Activated CD8-positive, alpha-beta memory T cell treated with anti-CD3 and anti-CD28 coated beads, Interleukin-2, amount 50 U/mL, for 24 hours (primary cell): ENCODE measurements around the gene F12.

Experiments
- DNase-seq: peaks from one replicate; pipeline ENCODE4 v3.0.0-alpha.2; 2020; ENCODE audit errors: extremely low read depth

Gene F12

GRCh38 chr5:177446200-177447065, 37.1 kb upstream of the F12 start, which contains the start of gene PRR7:
TSS of gene PRR7 (plus strand) at chr5:177446814. CDS start at chr5:177455068, 8,254 bp downstream.
- no peak for DNase-seq

- DNase-seq: no peak
Measured at GRCh38 chr5:177445917-177446199, 36.5 kb upstream of the F12 start.

- DNase-seq: no peak
Measured at GRCh38 chr5:177445052-177445916, 35.9 kb upstream of the F12 start.

- no peak for DNase-seq
Measured at GRCh38 chr5:177444106-177445051, 35.0 kb upstream of the F12 start.

GRCh38 chr5:177443144-177443983, 34.0 kb upstream of the F12 start:
- no peak for DNase-seq

GRCh38 chr5:177442066-177442826, 32.9 kb upstream of the F12 start:
- DNase-seq: no peak

GRCh38 chr5:177440990-177441780, 31.8 kb upstream of the F12 start:
- no peak for DNase-seq

GRCh38 chr5:177440211-177440989, 31.0 kb upstream of the F12 start:
- no peak for DNase-seq

GRCh38 chr5:177439518-177440053, 30.2 kb upstream of the F12 start:
- no peak for DNase-seq

GRCh38 chr5:177438468-177438867, 29.1 kb upstream of the F12 start:
- DNase-seq: no peak

GRCh38 chr5:177437623-177438022, 28.3 kb upstream of the F12 start:
- DNase-seq: no peak

- DNase-seq: no peak
Measured at GRCh38 chr5:177435847-177436536, 26.6 kb upstream of the F12 start.

- no peak for DNase-seq
Measured at GRCh38 chr5:177434942-177435738, 25.8 kb upstream of the F12 start.

- DNase-seq: no peak
Measured at GRCh38 chr5:177434437-177434836, 25.1 kb upstream of the F12 start.

- DNase-seq: no peak
Measured at GRCh38 chr5:177433658-177434217, 24.4 kb upstream of the F12 start.
